Measurements from ENCODE around the gene DPEP1. TPM values are rescaled to one million over a fixed set of nuclear protein-coding genes. Genes with fewer than 3 reads are reported as not detected.

Gene DPEP1
- total RNA-seq, 1 experiment from 2014 or later, result 1.1 TPM

DNA sequence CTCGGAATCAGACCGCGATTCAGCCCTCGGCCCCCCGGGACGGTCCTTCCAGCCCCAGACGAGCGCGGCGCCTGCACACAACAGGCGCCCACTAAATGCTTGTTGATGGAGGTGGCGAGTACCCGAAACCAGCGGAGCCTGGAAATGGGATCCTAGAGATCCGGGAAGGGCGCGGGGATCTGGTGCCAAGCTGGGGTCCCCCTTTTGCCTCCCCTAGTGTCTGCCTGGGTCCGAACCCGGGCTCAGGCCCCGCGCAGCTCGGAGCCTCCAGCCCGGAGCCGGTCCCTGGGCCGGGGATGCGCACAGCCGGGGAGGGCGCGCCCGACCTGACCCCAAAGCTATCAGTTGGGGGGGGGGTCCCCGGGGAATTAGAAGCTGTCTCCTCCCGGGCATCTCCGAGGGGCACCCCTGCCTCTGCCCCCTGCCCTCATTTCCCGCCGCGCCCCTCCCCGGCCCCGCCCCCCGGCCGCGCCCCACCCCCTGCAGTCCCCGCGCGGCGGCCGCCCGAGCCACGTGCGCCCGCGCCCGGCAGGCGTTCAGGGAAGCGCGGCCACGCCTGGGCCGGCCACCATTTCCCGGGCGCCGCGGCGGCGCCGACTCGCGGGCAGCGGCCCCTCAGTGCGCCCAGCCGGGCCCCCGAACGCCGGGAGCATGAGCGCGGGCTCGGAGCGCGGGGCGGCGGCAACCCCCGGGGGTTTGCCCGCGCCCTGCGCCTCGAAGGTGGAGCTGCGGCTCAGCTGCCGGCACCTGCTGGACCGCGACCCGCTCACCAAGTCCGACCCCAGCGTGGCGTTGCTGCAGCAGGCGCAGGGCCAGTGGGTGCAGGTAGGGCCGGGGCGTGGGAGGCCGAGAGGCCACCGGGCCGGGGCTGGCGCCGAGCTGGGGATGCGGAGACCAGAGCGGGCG, 37.9 kb upstream of the DPEP1 start, which contains the start of gene CPNE7:
Gene CPNE7, plus strand, starts transcription at position 512 of the 906 bp plus-strand sequence. Its CDS starts 140 bp downstream, at position 652.
- Mint-ChIP-seq H3K9me3 (no peaks in the 10 kb centered on the region), H3K27ac (no peak within 1 kb of the TSS), H3K4me1 (peaks cover 2 to 6% of the 10 kb centered on the region in 2 experiments; a peak in 2 of 4 replicates), H3K27me3 (ENCODE audit: low read depth) (peaks cover 57% of the 10 kb centered on the region), H3K4me3 (peak within 1 kb of the TSS; percentile 65 to 86), H3K36me3 (ENCODE audit: insufficient read depth in 1 of 3, low read depth in 3 of 3) (peaks cover 0 to 6% (median 4%) of the 10 kb centered on the region in 3 experiments; a peak in 5 of 7 replicates)
- Histone ChIP-seq H3K4me1 (ENCODE audit: insufficient read depth, low read length) (no peaks in the 10 kb centered on the region), H3K9ac (ENCODE audit: extremely low read depth, insufficient read length, low read length) (no peak within 1 kb of the TSS), H3K9me3 (ENCODE audit: control insufficient read depth, low read depth, low read length) (no peaks in the 10 kb centered on the region), H2BK120ac (ENCODE audit: low read depth, low read length, poor library complexity, severe bottlenecking) (no peak within 1 kb of the TSS), H3K23me2 (ENCODE audit: insufficient read length, low read depth, low read length, poor library complexity, severe bottlenecking) (peaks cover 11% of the 10 kb centered on the region), H3K79me2 (ENCODE audit: insufficient read depth, low read length) (no peaks in the 10 kb centered on the region), H2BK20ac (ENCODE audit: low read depth, low read length, poor library complexity, severe bottlenecking) (no peak within 1 kb of the TSS), H2BK15ac (ENCODE audit: low read depth, low read length) (no peak within 1 kb of the TSS), H2BK12ac (ENCODE audit: insufficient read length, low read depth, low read length) (no peak within 1 kb of the TSS), H3K56ac (ENCODE audit: insufficient read length, low read depth, low read length) (no peak within 1 kb of the TSS), H3K4me2 (ENCODE audit: insufficient read depth, insufficient read length, low read length) (peak within 1 kb of the TSS; percentile 54), H3K4ac (ENCODE audit: low read depth, low read length) (no peak within 1 kb of the TSS), H2BK5ac (ENCODE audit: insufficient read length, low read length) (no peak within 1 kb of the TSS), H3K27me3 (ENCODE audit: insufficient read depth, low read length) (peaks cover 3% of the 10 kb centered on the region; the same call in 1 of the 2 replicates), H2AFZ (ENCODE audit: low read length) (no peak within 1 kb of the TSS), H4K91ac (ENCODE audit: insufficient read length, low read depth, low read length) (no peak within 1 kb of the TSS), H3T11ph (ENCODE audit: low read length) (no peak within 1 kb of the TSS), H4K20me1 (ENCODE audit: control insufficient read depth, insufficient read depth, insufficient read length) (no peaks in the 10 kb centered on the region), H4K8ac (replicated peaks; ENCODE audit: insufficient read length, low read depth, low read length) (no peak within 1 kb of the TSS), H3K23ac (ENCODE audit: insufficient read length, low read depth, low read length) (no peak within 1 kb of the TSS), H3K14ac (ENCODE audit: insufficient read depth, low read length) (peak within 1 kb of the TSS; percentile 77; the same call in 1 of the 2 replicates), H3K79me1 (ENCODE audit: insufficient read depth, low read depth, low read length, poor library complexity, severe bottlenecking) (no peaks in the 10 kb centered on the region), H4K5ac (ENCODE audit: insufficient read length, low read depth, low read length) (no peak within 1 kb of the TSS), H3K18ac (ENCODE audit: insufficient read length, low read depth, low read length) (no peak within 1 kb of the TSS), H2AK5ac (ENCODE audit: insufficient read length, low read length) (no peak within 1 kb of the TSS), H3K27ac (ENCODE audit: insufficient read length, low read depth, low read length) (no peak within 1 kb of the TSS)
- no peak for DNase-seq
- no CpG with 5 or more reads among the region's 103 CpGs for WGBS (ENCODE audit: extremely low coverage, insufficient read length, low lambda C conversion rate)
- TF ChIP-seq, protein P1, sequence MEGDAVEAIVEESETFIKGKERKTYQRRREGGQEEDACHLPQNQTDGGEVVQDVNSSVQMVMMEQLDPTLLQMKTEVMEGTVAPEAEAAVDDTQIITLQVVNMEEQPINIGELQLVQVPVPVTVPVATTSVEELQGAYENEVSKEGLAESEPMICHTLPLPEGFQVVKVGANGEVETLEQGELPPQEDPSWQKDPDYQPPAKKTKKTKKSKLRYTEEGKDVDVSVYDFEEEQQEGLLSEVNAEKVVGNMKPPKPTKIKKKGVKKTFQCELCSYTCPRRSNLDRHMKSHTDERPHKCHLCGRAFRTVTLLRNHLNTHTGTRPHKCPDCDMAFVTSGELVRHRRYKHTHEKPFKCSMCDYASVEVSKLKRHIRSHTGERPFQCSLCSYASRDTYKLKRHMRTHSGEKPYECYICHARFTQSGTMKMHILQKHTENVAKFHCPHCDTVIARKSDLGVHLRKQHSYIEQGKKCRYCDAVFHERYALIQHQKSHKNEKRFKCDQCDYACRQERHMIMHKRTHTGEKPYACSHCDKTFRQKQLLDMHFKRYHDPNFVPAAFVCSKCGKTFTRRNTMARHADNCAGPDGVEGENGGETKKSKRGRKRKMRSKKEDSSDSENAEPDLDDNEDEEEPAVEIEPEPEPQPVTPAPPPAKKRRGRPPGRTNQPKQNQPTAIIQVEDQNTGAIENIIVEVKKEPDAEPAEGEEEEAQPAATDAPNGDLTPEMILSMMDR (conservative IDR thresholded peaks at IDR 0.05), result no peak

Data from H9 (cell line).